Measurements from ENCODE around the gene WIPF1. TPM values are rescaled to one million over a fixed set of nuclear protein-coding genes. Genes with fewer than 3 reads are reported as not detected.
A peak's percentile ranks its signal among the peaks of the same experiment; 100 is the strongest.

WIPF1 gene
- 340 and 367 TPM in 2 replicates for total RNA-seq

- DNase-seq (ENCODE audit: low spot score), result peak; percentile 45
- H3K27ac Mint-ChIP-seq, result peak within 1 kb of the TSS; percentile 94
- no peaks in the 10 kb centered on the region for H3K27me3 Mint-ChIP-seq (ENCODE audit: insufficient read depth)
- peaks cover 3% of the 10 kb centered on the region for H3K9me3 Mint-ChIP-seq
- H3K36me3 Mint-ChIP-seq (ENCODE audit: low read depth), result peaks cover 46% of the 10 kb centered on the region
- peak within 1 kb of the TSS; percentile 89 for H3K4me3 Mint-ChIP-seq
- peaks cover 59% of the 10 kb centered on the region for H3K4me1 Mint-ChIP-seq (ENCODE audit: low read depth)
- intact Hi-C loops (cut with micrococcal nuclease), result loop anchor here (1.0 to 10.0 kb wide), 5 partner anchors 11 to 1243 kb away; partner anchors contain the start of gene CDCA7
Observed at GRCh38 chr2:174597345-174598047, at the start of gene WIPF1. TSS of gene WIPF1 (minus strand) at chr2:174597804. CDS start at chr2:174585573, 12,231 bp downstream.

GRCh38 chr2:174645296-174645695 lies 47.7 kb upstream of the WIPF1 start:
- no peak for DNase-seq (ENCODE audit: low spot score)
- Mint-ChIP-seq H3K9me3 (peaks cover 18% of the 10 kb centered on the region), H3K4me1 (ENCODE audit: low read depth) (peaks cover 37% of the 10 kb centered on the region), H3K36me3 (ENCODE audit: low read depth) (peaks cover 39% of the 10 kb centered on the region), H3K27me3 (ENCODE audit: insufficient read depth) (no peaks in the 10 kb centered on the region), H3K27ac (no peak overlapping the region), H3K4me3 (no peak overlapping the region)
- intact Hi-C loops (cut with micrococcal nuclease), result no loop called here

GRCh38 chr2:174644406-174644805 lies 46.8 kb upstream of the WIPF1 start:
- no peak overlapping the region for H3K27ac Mint-ChIP-seq
- H3K27me3 Mint-ChIP-seq (ENCODE audit: insufficient read depth), result no peaks in the 10 kb centered on the region
- no peak for DNase-seq (ENCODE audit: low spot score)
- no peak overlapping the region for H3K4me3 Mint-ChIP-seq
- intact Hi-C loops (cut with micrococcal nuclease), result no loop called here
- H3K36me3 Mint-ChIP-seq (ENCODE audit: low read depth), result peaks cover 33% of the 10 kb centered on the region
- peaks cover 36% of the 10 kb centered on the region for H3K4me1 Mint-ChIP-seq (ENCODE audit: low read depth)
- H3K9me3 Mint-ChIP-seq, result peaks cover 10% of the 10 kb centered on the region

GRCh38 chr2:174643356-174643755 lies 45.8 kb upstream of the WIPF1 start:
- intact Hi-C loops (cut with micrococcal nuclease), result no loop called here
- peaks cover 30% of the 10 kb centered on the region for H3K36me3 Mint-ChIP-seq (ENCODE audit: low read depth)
- H3K4me3 Mint-ChIP-seq, result no peak overlapping the region
- peaks cover 7% of the 10 kb centered on the region for H3K9me3 Mint-ChIP-seq
- H3K4me1 Mint-ChIP-seq (ENCODE audit: low read depth), result peaks cover 37% of the 10 kb centered on the region
- no peaks in the 10 kb centered on the region for H3K27me3 Mint-ChIP-seq (ENCODE audit: insufficient read depth)
- DNase-seq (ENCODE audit: low spot score), result no peak
- no peak overlapping the region for H3K27ac Mint-ChIP-seq

- peaks cover 19% of the 10 kb centered on the region for H3K36me3 Mint-ChIP-seq (ENCODE audit: low read depth)
- DNase-seq (ENCODE audit: low spot score), result no peak
- H3K27me3 Mint-ChIP-seq (ENCODE audit: insufficient read depth), result no peaks in the 10 kb centered on the region
- H3K4me3 Mint-ChIP-seq, result no peak overlapping the region
- no peak overlapping the region for H3K27ac Mint-ChIP-seq
- peaks cover 8% of the 10 kb centered on the region for H3K9me3 Mint-ChIP-seq
- peaks cover 38% of the 10 kb centered on the region for H3K4me1 Mint-ChIP-seq (ENCODE audit: low read depth)
- intact Hi-C loops (cut with micrococcal nuclease), result no loop called here
Observed at GRCh38 chr2:174641168-174641567, 43.6 kb upstream of the WIPF1 start.

- H3K4me1 Mint-ChIP-seq (ENCODE audit: low read depth), result peaks cover 66% of the 10 kb centered on the region
- peaks cover 24% of the 10 kb centered on the region for H3K36me3 Mint-ChIP-seq (ENCODE audit: low read depth)
- H3K27ac Mint-ChIP-seq, result peak overlapping the region; percentile 68
- intact Hi-C loops (cut with micrococcal nuclease), result no loop called here
- H3K9me3 Mint-ChIP-seq, result peaks cover 8% of the 10 kb centered on the region
- H3K27me3 Mint-ChIP-seq (ENCODE audit: insufficient read depth), result no peaks in the 10 kb centered on the region
- DNase-seq (ENCODE audit: low spot score), result no peak
- peak overlapping the region; percentile 45 for H3K4me3 Mint-ChIP-seq
Observed at GRCh38 chr2:174636987-174637386, 39.4 kb upstream of the WIPF1 start.

- intact Hi-C loops (cut with micrococcal nuclease), result loop anchor here (2.0 kb wide), 1 partner anchor 19 kb away; no protein-coding TSS in a partner anchor
- H3K9me3 Mint-ChIP-seq, result peaks cover 8% of the 10 kb centered on the region
- H3K27me3 Mint-ChIP-seq (ENCODE audit: insufficient read depth), result no peaks in the 10 kb centered on the region
- peak overlapping the region; percentile 98 for H3K27ac Mint-ChIP-seq
- peaks cover 30% of the 10 kb centered on the region for H3K36me3 Mint-ChIP-seq (ENCODE audit: low read depth)
- H3K4me3 Mint-ChIP-seq, result peak overlapping the region; percentile 94
- DNase-seq (ENCODE audit: low spot score), result no peak
- H3K4me1 Mint-ChIP-seq (ENCODE audit: low read depth), result peaks cover 77% of the 10 kb centered on the region
Observed at GRCh38 chr2:174635776-174636404, 38.3 kb upstream of the WIPF1 start.

- intact Hi-C loops (cut with micrococcal nuclease), result loop anchor here (2.0 kb wide), 1 partner anchor 20 kb away; no protein-coding TSS in a partner anchor
- H3K36me3 Mint-ChIP-seq (ENCODE audit: low read depth), result peaks cover 35% of the 10 kb centered on the region
Observed at GRCh38 chr2:174635015-174635593, 37.5 kb upstream of the WIPF1 start.

GRCh38 chr2:174634130-174635014 lies 36.8 kb upstream of the WIPF1 start:
- H3K4me3 Mint-ChIP-seq, result peak overlapping the region; percentile 94
- no peaks in the 10 kb centered on the region for H3K27me3 Mint-ChIP-seq (ENCODE audit: insufficient read depth)
- peaks cover 41% of the 10 kb centered on the region for H3K36me3 Mint-ChIP-seq (ENCODE audit: low read depth)
- DNase-seq (ENCODE audit: low spot score), result peak; percentile 49
- peaks cover 84% of the 10 kb centered on the region for H3K4me1 Mint-ChIP-seq (ENCODE audit: low read depth)
- intact Hi-C loops (cut with micrococcal nuclease), result loop anchor here (1.0 to 2.0 kb wide), 2 partner anchors 20 to 49 kb away; no protein-coding TSS in a partner anchor
- H3K27ac Mint-ChIP-seq, result peak overlapping the region; percentile 98
- peaks cover 8% of the 10 kb centered on the region for H3K9me3 Mint-ChIP-seq

More at GRCh38 chr2:174635015-174635593, 37.5 kb upstream of the WIPF1 start:
- Mint-ChIP-seq H3K9me3 (peaks cover 8% of the 10 kb centered on the region), H3K4me3 (peak overlapping the region; percentile 94), H3K27ac (peak overlapping the region; percentile 98), H3K4me1 (ENCODE audit: low read depth) (peaks cover 84% of the 10 kb centered on the region), H3K27me3 (ENCODE audit: insufficient read depth) (no peaks in the 10 kb centered on the region)
- DNase-seq (ENCODE audit: low spot score), result no peak

GRCh38 chr2:174633623-174633930 lies 36.0 kb upstream of the WIPF1 start:
- intact Hi-C loops (cut with micrococcal nuclease), result loop anchor here (2.0 kb wide), 1 partner anchor 65 kb away; no protein-coding TSS in a partner anchor
- Mint-ChIP-seq H3K36me3 (ENCODE audit: low read depth) (peaks cover 40% of the 10 kb centered on the region), H3K27me3 (ENCODE audit: insufficient read depth) (no peaks in the 10 kb centered on the region), H3K27ac (peak overlapping the region; percentile 98), H3K4me3 (peak overlapping the region; percentile 94), H3K4me1 (ENCODE audit: low read depth) (peaks cover 81% of the 10 kb centered on the region), H3K9me3 (peaks cover 3% of the 10 kb centered on the region)
- DNase-seq (ENCODE audit: low spot score), result no peak

GRCh38 chr2:174632841-174633622 lies 35.4 kb upstream of the WIPF1 start:
- H3K4me1 Mint-ChIP-seq (ENCODE audit: low read depth), result peaks cover 83% of the 10 kb centered on the region
- intact Hi-C loops (cut with micrococcal nuclease), result loop anchor here (2.0 kb wide), 1 partner anchor 64 kb away; no protein-coding TSS in a partner anchor
- H3K36me3 Mint-ChIP-seq (ENCODE audit: low read depth), result peaks cover 43% of the 10 kb centered on the region
- peak overlapping the region; percentile 98 for H3K27ac Mint-ChIP-seq
- no peak for DNase-seq (ENCODE audit: low spot score)
- H3K4me3 Mint-ChIP-seq, result peak overlapping the region; percentile 94
- H3K9me3 Mint-ChIP-seq, result no peaks in the 10 kb centered on the region
- no peaks in the 10 kb centered on the region for H3K27me3 Mint-ChIP-seq (ENCODE audit: insufficient read depth)

Measured in activated T-helper 1 cell treated with anti-CD3 and anti-CD28 coated beads, Interleukin-12 subunit alpha, Interleukin-12 subunit beta, Interleukin-2, Interleukin-4 antibody, amounts not matched to agents 30 ng/mL and 10 ng/mL and 1 ng/mL, durations not matched to agents 14 hours and 24 hours and 36 hours (primary cell).